ENCODE data around the gene KCNMB2.

DNA sequence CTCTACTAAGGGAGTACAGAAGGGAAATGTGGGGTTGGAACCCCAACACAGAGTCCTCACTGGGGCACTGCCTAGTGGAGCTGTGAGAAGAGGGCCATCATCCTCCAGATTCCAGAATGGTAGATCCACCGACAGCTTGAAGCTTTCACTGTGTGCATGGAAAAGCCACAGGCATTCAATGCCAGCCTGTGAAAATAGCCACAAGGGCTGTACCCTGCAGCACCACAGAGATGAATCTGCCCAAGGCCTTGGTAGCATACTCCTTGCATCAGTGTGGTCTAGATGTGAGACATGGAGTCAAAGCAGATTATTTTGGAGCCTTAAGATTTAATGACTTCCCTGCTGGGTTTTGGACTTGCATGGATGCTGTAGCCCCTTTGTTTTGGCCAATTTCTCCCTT lies 39.3 kb upstream of the KCNMB2 start:
- TF ChIP-seq, protein P1, sequence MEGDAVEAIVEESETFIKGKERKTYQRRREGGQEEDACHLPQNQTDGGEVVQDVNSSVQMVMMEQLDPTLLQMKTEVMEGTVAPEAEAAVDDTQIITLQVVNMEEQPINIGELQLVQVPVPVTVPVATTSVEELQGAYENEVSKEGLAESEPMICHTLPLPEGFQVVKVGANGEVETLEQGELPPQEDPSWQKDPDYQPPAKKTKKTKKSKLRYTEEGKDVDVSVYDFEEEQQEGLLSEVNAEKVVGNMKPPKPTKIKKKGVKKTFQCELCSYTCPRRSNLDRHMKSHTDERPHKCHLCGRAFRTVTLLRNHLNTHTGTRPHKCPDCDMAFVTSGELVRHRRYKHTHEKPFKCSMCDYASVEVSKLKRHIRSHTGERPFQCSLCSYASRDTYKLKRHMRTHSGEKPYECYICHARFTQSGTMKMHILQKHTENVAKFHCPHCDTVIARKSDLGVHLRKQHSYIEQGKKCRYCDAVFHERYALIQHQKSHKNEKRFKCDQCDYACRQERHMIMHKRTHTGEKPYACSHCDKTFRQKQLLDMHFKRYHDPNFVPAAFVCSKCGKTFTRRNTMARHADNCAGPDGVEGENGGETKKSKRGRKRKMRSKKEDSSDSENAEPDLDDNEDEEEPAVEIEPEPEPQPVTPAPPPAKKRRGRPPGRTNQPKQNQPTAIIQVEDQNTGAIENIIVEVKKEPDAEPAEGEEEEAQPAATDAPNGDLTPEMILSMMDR (conservative IDR thresholded peaks at IDR 0.05 in 1 of 2, IDR thresholded peaks at IDR 0.05 in 1 of 2; ENCODE audit: low read depth in 1 of 2, low read length in 2 of 2) = no peak
- no peak for TF ChIP-seq EZH2 (IDR thresholded peaks at IDR 0.05; ENCODE audit: low read length, missing control alignments)

All from fibroblast of lung (primary cell).